Small intestine (tissue), 7 donors: Measurements from ENCODE around the gene NEK4. TPM values are rescaled to one million over a fixed set of nuclear protein-coding genes. Genes with fewer than 3 reads are reported as not detected.

Source experiments
- DNase-seq, 2 donors: peaks; one replicate each; pipeline versions ENCODE4 v3.0.0 to v3.0.0-alpha.2; 2013
- FAIRE-seq: peaks from 2 replicates; lab custom pipeline; 2012; peaks lifted over from hg19 to GRCh38; lab: Jason Lieb, UNC
- H3K27ac ChIP-seq, 3 donors: one replicate each; pipeline ENCODE4 v1.5.1; 2013; ENCODE audit warnings: low read length in 2 of 3, mild to moderate bottlenecking in 2 of 3, control low read depth in 1 of 3, inconsistent platforms in 1 of 3, low read depth in 1 of 3, moderate library complexity in 1 of 3
- H3K27me3 ChIP-seq, 3 donors: one replicate each; pipeline ENCODE4 v1.6.1; 2013; ENCODE audit warnings: low read length in 3 of 3, inconsistent platforms in 1 of 3; ENCODE audit not compliant: control insufficient read depth in 3 of 3, insufficient read depth in 3 of 3
- H3K36me3 ChIP-seq, 3 donors: one replicate each; pipeline ENCODE4 v1.6.1; 2013; ENCODE audit warnings: low read length in 3 of 3, inconsistent platforms in 1 of 3, low read depth in 1 of 3, mild to moderate bottlenecking in 1 of 3, moderate library complexity in 1 of 3; ENCODE audit not compliant: control insufficient read depth in 3 of 3, insufficient read depth in 2 of 3
- H3K4me1 ChIP-seq, 3 donors: one replicate each; pipeline ENCODE4 v1.6.1; 2013; ENCODE audit warnings: low read length in 2 of 3, inconsistent platforms in 1 of 3, low read depth in 1 of 3, mild to moderate bottlenecking in 1 of 3, moderate library complexity in 1 of 3; ENCODE audit not compliant: control insufficient read depth in 3 of 3, insufficient read depth in 2 of 3
- H3K4me3 ChIP-seq, 3 donors: one replicate each; pipeline ENCODE4 v1.5.1; 2013; ENCODE audit warnings: low read length in 3 of 3, control low read depth in 1 of 3, inconsistent platforms in 1 of 3, low read depth in 1 of 3, mild to moderate bottlenecking in 1 of 3, moderate library complexity in 1 of 3
- H3K9me3 ChIP-seq, 2 donors: one replicate each; pipeline ENCODE4 v1.6.1; 2013; ENCODE audit warnings: low read depth in 1 of 2, low read length in 1 of 2; ENCODE audit not compliant: control insufficient read depth in 2 of 2, insufficient read depth in 1 of 2
- WGBS, 3 donors: extraction: QIAGEN DNeasy Blood & Tissue Kit; methylation state at CpG; one replicate each; pipeline ENCODE4 v1.1.7; 2013; 5-methylcytosine and 5-hydroxymethylcytosine counted together
- polyA plus RNA-seq, 4 donors: library from polyadenylated mRNA; stranded (reverse) in 3 of 4; unstranded in 1 of 4; fragments of 200-250 nt in 3 of 4; fragments of 120-200 nt in 1 of 4; gene quantifications; one replicate each; pipeline versions ENCODE4 v1.2.1 to v1.2.3, GENCODE V29; 2013
- donor health status: healthy with polysubstance abuse.
- donor health status: control.
- donor health status: control.
- donor health status: Bipolar disorder and iron deficiency.
- donor health status: healthy.

NEK4 gene
- polyA plus RNA-seq, 4 donors, result 3.0 to 18.5 (median 7.0) TPM

DNA sequence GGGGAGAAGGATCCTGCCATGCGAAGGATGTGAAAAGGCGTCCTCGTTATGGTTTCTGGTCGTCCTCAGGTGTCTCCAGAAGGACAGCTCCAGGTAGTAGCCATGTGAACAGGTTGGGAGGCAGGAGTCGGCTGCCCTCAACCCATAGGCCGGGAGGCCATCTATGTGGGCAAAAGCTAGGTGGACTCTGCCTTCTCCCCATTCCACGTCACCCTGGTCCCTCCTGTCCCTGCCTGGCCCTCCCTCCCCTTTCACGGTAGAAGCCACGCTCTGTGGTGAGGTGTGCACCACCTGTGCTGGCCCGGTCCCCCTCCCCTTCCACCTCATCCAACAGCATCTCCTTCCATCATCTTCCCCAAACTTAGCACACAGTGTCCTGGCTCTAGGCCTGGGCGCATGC is 40.2 kb upstream of the NEK4 start:
- Histone ChIP-seq H3K4me1 (no peaks in the 10 kb centered on the region), H3K9me3 (no peaks in the 10 kb centered on the region), H3K27ac (no peak overlapping the region), H3K36me3 (no peaks in the 10 kb centered on the region), H3K4me3 (no peak overlapping the region), H3K27me3 (peaks cover 0 to 3% (median 0%) of the 10 kb centered on the region in 3 donors)
- DNase-seq (no peak), FAIRE-seq (no peak)
- WGBS, 3 donors, result 91% methylated on average over 11 of the region's 11 CpGs

GRCh38 chr3:52809662-52810377 is 39.1 kb upstream of the NEK4 start:
- Histone ChIP-seq H3K36me3 (no peaks in the 10 kb centered on the region), H3K27me3 (peaks cover 0 to 3% (median 0%) of the 10 kb centered on the region in 3 donors), H3K27ac (no peak overlapping the region), H3K9me3 (no peaks in the 10 kb centered on the region), H3K4me3 (no peak overlapping the region), H3K4me1 (no peaks in the 10 kb centered on the region)
- DNase-seq, result no peak
- 59 to 84% (median 77%) methylated on average over 7 of the region's 7 CpGs for WGBS, 3 donors
- FAIRE-seq, result no peak

DNA sequence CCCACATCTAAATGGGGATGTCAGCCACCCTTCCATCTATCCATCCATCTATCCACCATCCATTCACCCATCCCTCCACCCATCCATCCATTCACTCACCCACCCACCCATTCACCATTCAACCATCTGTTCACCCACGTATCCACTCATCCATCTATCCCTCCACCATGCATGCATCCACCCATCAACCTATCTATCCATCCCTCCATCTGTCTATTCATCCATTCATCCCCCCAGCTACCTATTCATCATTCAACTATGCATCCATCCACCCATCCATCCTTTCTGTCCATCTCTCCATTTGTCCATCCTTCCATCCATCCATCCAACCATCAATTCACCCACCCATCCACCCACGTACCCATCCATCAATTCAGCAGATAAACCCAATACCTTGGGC is 38.4 kb upstream of the NEK4 start:
- peaks cover 0 to 3% (median 0%) of the 10 kb centered on the region in 3 donors for H3K27me3 ChIP-seq
- no peak for DNase-seq
- H3K4me3 ChIP-seq, result no peak overlapping the region
- no peaks in the 10 kb centered on the region for H3K9me3 ChIP-seq
- WGBS, 3 donors, result 74 to 84% (median 80%) methylated on average over 2 of the region's 2 CpGs
- H3K27ac ChIP-seq, result no peak overlapping the region
- no peak for FAIRE-seq
- H3K4me1 ChIP-seq, result no peaks in the 10 kb centered on the region
- H3K36me3 ChIP-seq, result no peaks in the 10 kb centered on the region

GRCh38 chr3:52805270-52806039 is 34.7 kb upstream of the NEK4 start:
- H3K36me3 ChIP-seq, result no peaks in the 10 kb centered on the region
- H3K4me1 ChIP-seq, result no peaks in the 10 kb centered on the region
- no peak overlapping the region for H3K27ac ChIP-seq
- no peak for FAIRE-seq
- H3K27me3 ChIP-seq, result peaks cover 0 to 3% (median 0%) of the 10 kb centered on the region in 3 donors
- no peaks in the 10 kb centered on the region for H3K9me3 ChIP-seq
- 77 to 82% (median 81%) methylated on average over 17 to 19 of the region's 19 CpGs for WGBS, 3 donors
- DNase-seq, result no peak
- no peak overlapping the region for H3K4me3 ChIP-seq

DNA sequence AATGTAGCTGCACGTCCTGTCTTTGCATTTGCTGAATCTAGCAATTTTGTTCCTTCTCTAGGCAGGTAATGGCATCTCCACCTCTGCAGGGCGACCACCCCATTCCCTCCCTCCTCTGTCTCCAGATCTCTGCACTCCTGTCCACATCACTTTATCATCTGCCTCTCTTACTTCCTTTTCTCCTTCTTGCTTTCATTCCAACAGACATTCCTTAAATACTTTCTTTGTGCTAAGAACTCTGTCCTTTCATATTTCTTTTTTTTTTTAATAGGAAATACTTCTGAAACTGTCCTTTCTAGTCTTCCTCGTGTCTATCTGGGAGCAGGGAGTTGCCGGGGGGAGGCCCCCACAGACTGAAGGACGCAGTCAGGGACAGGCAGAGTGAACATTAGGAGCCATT is 31.1 kb upstream of the NEK4 start:
- 69 to 79% (median 75%) methylated on average over 5 of the region's 5 CpGs for WGBS, 3 donors
- Histone ChIP-seq H3K27me3 (no peaks in the 10 kb centered on the region), H3K4me1 (no peaks in the 10 kb centered on the region), H3K9me3 (no peaks in the 10 kb centered on the region), H3K4me3 (no peak overlapping the region), H3K36me3 (no peaks in the 10 kb centered on the region), H3K27ac (no peak overlapping the region)
- DNase-seq, result no peak
- FAIRE-seq, result no peak

GRCh38 chr3:52800079-52800478 is 29.3 kb upstream of the NEK4 start:
- Histone ChIP-seq H3K4me3 (no peak overlapping the region), H3K4me1 (peaks cover 0 to under 1% (median 0%) of the 10 kb centered on the region in 3 donors), H3K36me3 (no peaks in the 10 kb centered on the region), H3K9me3 (no peaks in the 10 kb centered on the region), H3K27me3 (no peaks in the 10 kb centered on the region), H3K27ac (no peak overlapping the region)
- FAIRE-seq, result no peak
- DNase-seq, result no peak
- WGBS, 3 donors, result 85 to 90% (median 85%) methylated on average over 7 of the region's 7 CpGs

GRCh38 chr3:52798978-52799476 is 28.3 kb upstream of the NEK4 start:
- no peak overlapping the region for H3K4me3 ChIP-seq
- no peaks in the 10 kb centered on the region for H3K9me3 ChIP-seq
- DNase-seq (peak; percentile 37 to 50), FAIRE-seq (no peak)
- H3K36me3 ChIP-seq, result no peaks in the 10 kb centered on the region
- H3K27me3 ChIP-seq, result no peaks in the 10 kb centered on the region
- no peak overlapping the region for H3K27ac ChIP-seq
- 35 to 56% (median 47%) methylated on average over 14 of the region's 14 CpGs for WGBS, 3 donors
- peaks cover 0 to 9% (median 0%) of the 10 kb centered on the region in 3 donors for H3K4me1 ChIP-seq

- no peak for FAIRE-seq
- DNase-seq, result no peak
- no peaks in the 10 kb centered on the region for H3K9me3 ChIP-seq
- no peaks in the 10 kb centered on the region for H3K36me3 ChIP-seq
- 77 to 84% (median 78%) methylated on average over 10 of the region's 10 CpGs for WGBS, 3 donors
- no peak overlapping the region for H3K27ac ChIP-seq
- no peaks in the 10 kb centered on the region for H3K27me3 ChIP-seq
- peaks cover 0 to 14% (median 0%) of the 10 kb centered on the region in 3 donors for H3K4me1 ChIP-seq
- H3K4me3 ChIP-seq, result no peak overlapping the region
Measured at GRCh38 chr3:52798376-52798977, 27.7 kb upstream of the NEK4 start.
